Memory B cell (primary cell): ENCODE data around the gene ZNF579.
A peak's percentile ranks its signal among the peaks of the same experiment; 100 is the strongest.

Source experiments
- ATAC-seq: fragments of 150-1000 bp; cut with Tn5 transposase; 2 replicates; pipeline ENCODE4 v1.10.0; 2021; ENCODE audit warnings: low read depth, mild to moderate bottlenecking, moderate library complexity
- DNase-seq, 2 donors: peaks; one replicate each; pipeline ENCODE4 v3.0.0; 2022; ENCODE audit warnings: low spot score in 2 of 2
- H3K27ac Mint-ChIP-seq: one replicate; pipeline ENCODE4 v1.8.0; 2022; ENCODE audit warnings: mild to moderate bottlenecking, moderate library complexity, mixed read lengths
- H3K27me3 Mint-ChIP-seq: one replicate; pipeline ENCODE4 v1.8.0; 2022; ENCODE audit warnings: mixed read lengths
- H3K36me3 Mint-ChIP-seq: one replicate; pipeline ENCODE4 v1.8.0; 2022; ENCODE audit warnings: mild to moderate bottlenecking, mixed read lengths
- H3K4me1 Mint-ChIP-seq: one replicate; pipeline ENCODE4 v1.8.0; 2022; ENCODE audit warnings: mixed read lengths
- H3K4me3 Mint-ChIP-seq: one replicate; pipeline ENCODE4 v1.8.0; 2022; ENCODE audit warnings: mild to moderate bottlenecking, moderate library complexity, mixed read lengths
- H3K9me3 Mint-ChIP-seq: one replicate; pipeline ENCODE4 v1.8.0; 2022; ENCODE audit warnings: mixed read lengths

ZNF579 gene, protein sequence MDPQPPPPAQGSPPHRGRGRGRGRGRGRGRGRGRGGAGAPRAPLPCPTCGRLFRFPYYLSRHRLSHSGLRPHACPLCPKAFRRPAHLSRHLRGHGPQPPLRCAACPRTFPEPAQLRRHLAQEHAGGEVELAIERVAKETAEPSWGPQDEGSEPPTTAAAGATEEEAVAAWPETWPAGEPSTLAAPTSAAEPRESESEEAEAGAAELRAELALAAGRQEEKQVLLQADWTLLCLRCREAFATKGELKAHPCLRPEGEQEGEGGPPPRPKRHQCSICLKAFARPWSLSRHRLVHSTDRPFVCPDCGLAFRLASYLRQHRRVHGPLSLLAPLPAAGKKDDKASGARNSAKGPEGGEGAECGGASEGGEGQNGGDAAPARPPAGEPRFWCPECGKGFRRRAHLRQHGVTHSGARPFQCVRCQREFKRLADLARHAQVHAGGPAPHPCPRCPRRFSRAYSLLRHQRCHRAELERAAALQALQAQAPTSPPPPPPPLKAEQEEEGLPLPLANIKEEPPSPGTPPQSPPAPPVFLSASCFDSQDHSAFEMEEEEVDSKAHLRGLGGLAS

DNA sequence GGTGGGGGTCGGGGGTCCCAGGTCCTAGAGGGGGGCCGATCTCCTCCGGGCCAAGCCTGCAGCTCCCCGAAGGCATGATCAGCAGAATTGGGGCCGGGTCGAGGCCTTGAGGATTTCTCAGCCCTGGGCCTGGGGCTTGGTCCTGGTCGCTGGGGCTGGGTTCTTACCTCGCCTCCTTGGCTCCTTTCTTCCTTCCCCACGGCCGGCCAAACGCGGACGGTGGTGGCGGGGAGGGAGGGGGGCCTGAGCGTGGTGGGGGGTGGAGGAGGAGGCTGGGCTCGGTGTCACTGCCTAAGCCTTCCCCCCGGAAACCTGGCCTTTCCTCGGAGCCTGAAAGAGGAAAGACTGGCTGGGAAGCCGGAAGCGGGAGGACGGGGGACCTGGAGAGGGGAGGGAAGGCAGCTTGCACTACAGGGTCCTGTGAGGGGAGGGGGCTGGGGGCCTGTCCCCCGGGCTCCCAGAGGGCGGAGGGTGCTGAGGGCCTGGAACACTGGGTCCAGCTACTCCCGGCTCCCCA lies at the start of gene ZNF579:
TSS of gene ZNF579 (minus strand) at position 221 of the 517 bp plus-strand sequence. CDS start 1,209 bp downstream, outside the sequence.
- no peaks in the 10 kb centered on the region for H3K9me3 Mint-ChIP-seq
- peak within 1 kb of the TSS; percentile 88 for H3K27ac Mint-ChIP-seq
- peak within 1 kb of the TSS; percentile 85 for H3K4me3 Mint-ChIP-seq
- H3K27me3 Mint-ChIP-seq: no peaks in the 10 kb centered on the region
- DNase-seq (peak; percentile 52 to 58), ATAC-seq (peak; percentile 78)
- H3K4me1 Mint-ChIP-seq: peaks cover 22% of the 10 kb centered on the region
- peaks cover 8% of the 10 kb centered on the region for H3K36me3 Mint-ChIP-seq

DNA sequence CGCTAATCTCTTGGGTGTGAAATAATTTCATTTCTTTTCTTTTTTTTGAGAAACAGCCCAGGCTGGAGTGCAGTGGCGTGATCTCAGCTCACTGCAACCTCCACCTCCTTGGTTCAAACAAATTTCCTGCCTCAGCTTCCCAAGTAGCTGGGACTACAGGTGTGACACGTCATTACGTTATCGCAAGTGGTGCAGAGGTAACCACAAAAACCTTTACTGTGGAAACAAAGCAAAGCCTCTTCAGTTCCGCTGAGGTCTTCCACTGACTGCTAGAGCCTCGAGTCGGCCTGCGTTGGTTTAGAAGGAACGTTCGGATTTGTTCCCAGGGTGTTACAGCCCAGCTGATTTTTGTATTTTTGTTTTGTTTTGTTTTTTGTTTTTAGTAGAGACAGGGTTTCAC lies 45.7 kb upstream of the ZNF579 start:
- no peaks in the 10 kb centered on the region for H3K36me3 Mint-ChIP-seq
- no peak overlapping the region for H3K4me3 Mint-ChIP-seq
- DNase-seq (no peak), ATAC-seq (no peak)
- peaks cover 2% of the 10 kb centered on the region for H3K9me3 Mint-ChIP-seq
- no peak overlapping the region for H3K27ac Mint-ChIP-seq
- H3K4me1 Mint-ChIP-seq: peaks cover 15% of the 10 kb centered on the region
- H3K27me3 Mint-ChIP-seq: no peaks in the 10 kb centered on the region

GRCh38 chr19:55625004-55625326 lies 44.3 kb upstream of the ZNF579 start:
- peak overlapping the region; percentile 99 for H3K4me3 Mint-ChIP-seq
- no peaks in the 10 kb centered on the region for H3K27me3 Mint-ChIP-seq
- peaks cover 2% of the 10 kb centered on the region for H3K9me3 Mint-ChIP-seq
- H3K27ac Mint-ChIP-seq: peak overlapping the region; percentile 98
- ATAC-seq: no peak
- no peaks in the 10 kb centered on the region for H3K36me3 Mint-ChIP-seq
- H3K4me1 Mint-ChIP-seq: peaks cover 14% of the 10 kb centered on the region
- no peak for DNase-seq

GRCh38 chr19:55624109-55625003 lies 43.7 kb upstream of the ZNF579 start, which contains the start of gene ZNF784:
TSS of gene ZNF784 (minus strand) at chr19:55624566. CDS start at chr19:55624561, 5 bp downstream.
- Mint-ChIP-seq H3K4me3 (peak within 1 kb of the TSS; percentile 99), H3K27me3 (no peaks in the 10 kb centered on the region), H3K27ac (peak within 1 kb of the TSS; percentile 98), H3K9me3 (peaks cover 2% of the 10 kb centered on the region), H3K4me1 (peaks cover 14% of the 10 kb centered on the region), H3K36me3 (no peaks in the 10 kb centered on the region)
- peak; percentile 95 for DNase-seq
- ATAC-seq: peak; percentile 75

DNA sequence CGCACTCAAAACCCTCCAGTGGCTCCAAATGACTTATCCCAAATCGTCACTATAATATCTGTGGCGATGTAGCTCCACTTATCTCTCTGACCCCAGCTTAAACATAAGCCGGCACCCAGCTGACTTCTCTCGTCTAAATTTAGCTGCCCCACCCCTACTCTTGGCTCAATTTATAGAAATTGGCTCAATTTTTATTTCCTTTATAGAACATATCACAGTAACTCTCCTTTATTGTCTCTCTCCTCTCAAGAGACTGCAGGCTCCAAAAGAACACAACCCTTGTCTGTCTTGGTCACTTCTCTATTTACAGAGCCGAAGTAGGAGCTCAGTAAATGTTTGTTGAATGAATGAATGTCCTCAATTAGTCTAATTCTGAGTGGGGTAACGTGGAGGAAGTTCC lies 42.9 kb upstream of the ZNF579 start:
- H3K27me3 Mint-ChIP-seq: no peaks in the 10 kb centered on the region
- no peak overlapping the region for H3K4me3 Mint-ChIP-seq
- peaks cover 2% of the 10 kb centered on the region for H3K9me3 Mint-ChIP-seq
- H3K36me3 Mint-ChIP-seq: no peaks in the 10 kb centered on the region
- peaks cover 15% of the 10 kb centered on the region for H3K4me1 Mint-ChIP-seq
- ATAC-seq: no peak
- no peak for DNase-seq
- H3K27ac Mint-ChIP-seq: peak overlapping the region; percentile 98

DNA sequence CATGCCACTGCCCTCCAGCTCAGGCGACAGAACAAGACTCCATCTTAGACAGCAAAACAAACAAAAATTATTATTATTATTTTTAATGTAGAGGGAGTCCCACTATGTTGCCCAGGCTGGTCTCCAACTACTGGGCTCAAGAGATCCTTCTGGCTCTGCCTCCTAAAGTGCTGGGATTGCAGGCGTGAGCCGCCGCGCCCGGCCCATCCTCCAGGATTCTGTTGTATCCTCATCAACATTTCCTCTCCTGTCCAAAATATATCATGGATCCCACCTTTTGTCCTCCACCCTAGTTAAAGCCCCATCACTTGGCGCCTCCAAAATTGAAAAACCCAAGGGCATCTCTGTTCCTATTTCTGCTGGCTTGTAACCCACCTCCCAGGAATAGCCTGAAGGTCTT lies 42.5 kb upstream of the ZNF579 start:
- Mint-ChIP-seq H3K9me3 (peaks cover 2% of the 10 kb centered on the region), H3K4me1 (peaks cover 17% of the 10 kb centered on the region), H3K27ac (no peak overlapping the region), H3K4me3 (no peak overlapping the region), H3K27me3 (no peaks in the 10 kb centered on the region), H3K36me3 (no peaks in the 10 kb centered on the region)
- DNase-seq (no peak), ATAC-seq (no peak)

DNA sequence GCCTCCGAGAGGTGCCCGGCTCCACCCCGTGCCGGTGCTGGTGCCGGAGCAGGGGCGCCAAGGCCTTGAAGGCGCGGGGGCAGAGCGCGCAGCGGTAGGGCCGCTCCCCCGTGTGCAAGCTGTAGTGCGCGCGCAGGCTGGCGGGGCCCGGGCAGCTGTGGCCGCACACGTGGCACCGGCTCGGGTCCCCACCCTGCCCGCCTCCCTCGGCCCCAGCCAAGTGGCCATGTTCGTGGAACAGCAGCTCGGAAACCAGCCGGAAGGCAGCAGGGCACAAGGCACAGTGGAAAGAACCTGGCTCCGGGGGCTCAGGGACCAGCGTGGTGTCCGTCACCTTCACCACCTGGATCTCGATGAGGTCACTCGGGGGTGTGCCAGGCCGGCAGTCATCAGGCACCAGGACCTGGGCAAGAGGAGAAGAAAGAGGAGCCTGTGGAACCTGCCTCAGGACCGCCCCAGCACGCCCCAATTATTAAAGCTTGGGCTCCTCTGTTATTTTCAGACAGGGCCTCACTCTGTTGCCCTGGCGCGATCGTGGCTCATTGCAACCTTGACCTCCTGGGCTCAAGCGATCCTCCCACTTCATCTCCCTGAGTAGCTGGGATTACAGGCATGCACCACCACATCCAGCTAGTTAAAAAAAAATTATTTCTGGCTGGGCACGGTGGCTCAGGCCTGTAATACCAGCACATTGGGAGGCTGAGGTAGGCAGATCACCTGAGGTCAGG lies 41.8 kb upstream of the ZNF579 start:
- H3K9me3 Mint-ChIP-seq: peaks cover 2% of the 10 kb centered on the region
- peaks cover 17% of the 10 kb centered on the region for H3K4me1 Mint-ChIP-seq
- no peaks in the 10 kb centered on the region for H3K27me3 Mint-ChIP-seq
- peaks cover 1% of the 10 kb centered on the region for H3K36me3 Mint-ChIP-seq
- ATAC-seq: no peak
- H3K4me3 Mint-ChIP-seq: no peak overlapping the region
- DNase-seq: no peak
- H3K27ac Mint-ChIP-seq: no peak overlapping the region

GRCh38 chr19:55621673-55622231 lies 41.1 kb upstream of the ZNF579 start:
- H3K27me3 Mint-ChIP-seq: no peaks in the 10 kb centered on the region
- peaks cover 2% of the 10 kb centered on the region for H3K9me3 Mint-ChIP-seq
- no peak for DNase-seq
- H3K36me3 Mint-ChIP-seq: peaks cover 5% of the 10 kb centered on the region
- H3K27ac Mint-ChIP-seq: no peak overlapping the region
- H3K4me3 Mint-ChIP-seq: no peak overlapping the region
- peaks cover 17% of the 10 kb centered on the region for H3K4me1 Mint-ChIP-seq
- ATAC-seq: no peak

DNA sequence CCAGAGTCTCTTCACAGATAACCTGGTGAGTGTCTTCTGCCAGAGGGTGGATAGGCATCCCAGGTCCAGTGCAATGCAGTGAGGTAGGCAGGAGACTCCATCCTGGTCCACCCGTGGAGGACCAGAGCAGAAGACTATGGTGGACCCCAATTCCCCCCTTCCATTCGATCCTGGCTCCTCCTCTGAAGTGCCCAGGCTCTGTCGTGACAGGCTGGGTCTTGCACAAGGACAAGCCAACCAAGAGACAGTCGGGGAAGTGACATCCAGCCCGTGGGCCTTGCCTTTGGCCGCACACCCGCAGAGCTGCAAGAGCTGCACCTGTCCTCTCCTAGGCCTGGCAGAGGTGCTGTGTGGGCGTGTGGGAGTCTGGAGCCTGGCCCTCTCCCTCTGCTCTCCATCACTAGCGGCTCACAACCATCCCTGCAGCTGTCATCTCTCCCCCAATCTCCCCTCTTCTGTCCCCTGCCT lies 40.6 kb upstream of the ZNF579 start:
- Mint-ChIP-seq H3K27ac (no peak overlapping the region), H3K4me1 (peaks cover 17% of the 10 kb centered on the region), H3K9me3 (peaks cover 2% of the 10 kb centered on the region), H3K36me3 (peaks cover 7% of the 10 kb centered on the region), H3K4me3 (no peak overlapping the region), H3K27me3 (no peaks in the 10 kb centered on the region)
- ATAC-seq: no peak
- no peak for DNase-seq

- no peaks in the 10 kb centered on the region for H3K27me3 Mint-ChIP-seq
- H3K27ac Mint-ChIP-seq: peak overlapping the region; percentile 14
- H3K36me3 Mint-ChIP-seq: peaks cover 7% of the 10 kb centered on the region
- DNase-seq: no peak
- H3K9me3 Mint-ChIP-seq: peaks cover 2% of the 10 kb centered on the region
- ATAC-seq: no peak
- H3K4me1 Mint-ChIP-seq: peaks cover 17% of the 10 kb centered on the region
- H3K4me3 Mint-ChIP-seq: no peak overlapping the region
Measured at GRCh38 chr19:55620410-55621204, 40.0 kb upstream of the ZNF579 start.

- peaks cover 2% of the 10 kb centered on the region for H3K9me3 Mint-ChIP-seq
- H3K27ac Mint-ChIP-seq: no peak overlapping the region
- no peaks in the 10 kb centered on the region for H3K27me3 Mint-ChIP-seq
- no peak for DNase-seq
- H3K4me3 Mint-ChIP-seq: no peak overlapping the region
- no peak for ATAC-seq
- peaks cover 9% of the 10 kb centered on the region for H3K4me1 Mint-ChIP-seq
- peaks cover 7% of the 10 kb centered on the region for H3K36me3 Mint-ChIP-seq
Measured at GRCh38 chr19:55619286-55619685, 38.6 kb upstream of the ZNF579 start.

- no peak overlapping the region for H3K27ac Mint-ChIP-seq
- H3K4me1 Mint-ChIP-seq: peaks cover 2% of the 10 kb centered on the region
- H3K9me3 Mint-ChIP-seq: no peaks in the 10 kb centered on the region
- no peaks in the 10 kb centered on the region for H3K27me3 Mint-ChIP-seq
- peaks cover 7% of the 10 kb centered on the region for H3K36me3 Mint-ChIP-seq
- DNase-seq: no peak
- no peak for ATAC-seq
- no peak overlapping the region for H3K4me3 Mint-ChIP-seq
Measured at GRCh38 chr19:55618426-55618825, 37.8 kb upstream of the ZNF579 start.
